ENCODE data around the gene TMBIM4. TPM values are rescaled to one million over a fixed set of nuclear protein-coding genes. Genes with fewer than 3 reads are reported as not detected.

TMBIM4 gene
- total and polyA plus RNA-seq, 8 donors, result 56.4 to 106 (median 64.1) TPM

DNA sequence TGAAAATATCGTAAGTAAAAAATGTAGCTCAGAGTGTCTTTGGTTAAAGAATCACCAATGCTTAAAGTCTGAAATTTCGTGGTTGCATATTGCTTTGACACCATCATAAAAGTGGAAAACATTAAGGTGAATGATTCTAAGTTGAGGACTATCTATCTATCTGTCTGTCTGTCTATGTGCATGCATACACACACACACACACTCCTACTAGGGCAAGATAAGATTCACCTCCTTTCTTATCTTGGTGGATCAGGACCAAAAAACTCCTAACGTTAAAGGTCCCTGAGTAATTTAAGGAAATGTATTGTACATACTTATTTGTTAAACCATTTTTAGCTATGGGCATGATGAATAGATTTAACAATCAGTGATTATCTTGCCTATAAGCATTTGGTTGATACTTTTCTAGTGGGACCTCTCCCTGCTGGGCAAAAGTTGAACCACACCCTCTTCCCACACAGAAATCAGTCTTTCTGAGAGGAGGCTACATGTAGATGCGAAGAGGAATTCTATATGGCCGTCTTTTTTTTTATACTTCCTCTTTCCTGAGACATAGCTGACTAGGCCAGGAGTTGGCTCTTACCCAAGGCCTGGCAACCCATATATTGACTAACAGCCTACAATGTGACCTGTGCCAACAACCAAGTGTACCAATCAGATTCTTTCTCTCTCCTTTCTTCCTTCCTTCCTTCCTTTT lies 19.9 kb downstream of the TMBIM4 start:
- WGBS, 2 donors, result 79 to 83% methylated on average over 5 of the region's 5 CpGs
- H3K27ac ChIP-seq, result no peak overlapping the region
- intact Hi-C loops (cut with DNase I), result no loop called here
- no peaks in the 10 kb centered on the region for H3K9me3 ChIP-seq
- peaks cover 0 to 5% (median 0%) of the 10 kb centered on the region in 3 donors for H3K4me1 ChIP-seq
- FAIRE-seq (no peak), ATAC-seq (peak in 3 of 4 donors; percentile 40 to 58 (median 54)), DNase-seq (no peak)
- H3K36me3 ChIP-seq, result peaks cover 0 to 4% (median 0%) of the 10 kb centered on the region in 3 donors
- no peaks in the 10 kb centered on the region for H3K27me3 ChIP-seq
- TF ChIP-seq, protein P1, sequence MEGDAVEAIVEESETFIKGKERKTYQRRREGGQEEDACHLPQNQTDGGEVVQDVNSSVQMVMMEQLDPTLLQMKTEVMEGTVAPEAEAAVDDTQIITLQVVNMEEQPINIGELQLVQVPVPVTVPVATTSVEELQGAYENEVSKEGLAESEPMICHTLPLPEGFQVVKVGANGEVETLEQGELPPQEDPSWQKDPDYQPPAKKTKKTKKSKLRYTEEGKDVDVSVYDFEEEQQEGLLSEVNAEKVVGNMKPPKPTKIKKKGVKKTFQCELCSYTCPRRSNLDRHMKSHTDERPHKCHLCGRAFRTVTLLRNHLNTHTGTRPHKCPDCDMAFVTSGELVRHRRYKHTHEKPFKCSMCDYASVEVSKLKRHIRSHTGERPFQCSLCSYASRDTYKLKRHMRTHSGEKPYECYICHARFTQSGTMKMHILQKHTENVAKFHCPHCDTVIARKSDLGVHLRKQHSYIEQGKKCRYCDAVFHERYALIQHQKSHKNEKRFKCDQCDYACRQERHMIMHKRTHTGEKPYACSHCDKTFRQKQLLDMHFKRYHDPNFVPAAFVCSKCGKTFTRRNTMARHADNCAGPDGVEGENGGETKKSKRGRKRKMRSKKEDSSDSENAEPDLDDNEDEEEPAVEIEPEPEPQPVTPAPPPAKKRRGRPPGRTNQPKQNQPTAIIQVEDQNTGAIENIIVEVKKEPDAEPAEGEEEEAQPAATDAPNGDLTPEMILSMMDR (IDR thresholded peaks at IDR 0.05), result no peak
- no peak overlapping the region for H3K4me3 ChIP-seq

GRCh38 chr12:66144791-66145754 lies 24.7 kb downstream of the TMBIM4 start:
- FAIRE-seq (no peak), ATAC-seq (peak; percentile 82 to 98 (median 93)), DNase-seq (peak in 2 of 6 donors; percentile 32 to 39)
- Histone ChIP-seq H3K4me1 (peaks cover 0 to 8% (median 0%) of the 10 kb centered on the region in 3 donors), H3K36me3 (peaks cover 0 to 11% (median 0%) of the 10 kb centered on the region in 3 donors), H3K27ac (peak overlapping the region in 2 of 4 donors; percentile 53 to 55), H3K4me3 (no peak overlapping the region), H3K9me3 (no peaks in the 10 kb centered on the region), H3K27me3 (no peaks in the 10 kb centered on the region)
- 55 to 58% methylated on average over 7 of the region's 7 CpGs for WGBS, 2 donors
- intact Hi-C loops (cut with DNase I), result no loop called here
- TF ChIP-seq, protein P1 (IDR thresholded peaks at IDR 0.05), result peak in 3 of 4 donors; percentile 18 to 30 (median 22)

DNA sequence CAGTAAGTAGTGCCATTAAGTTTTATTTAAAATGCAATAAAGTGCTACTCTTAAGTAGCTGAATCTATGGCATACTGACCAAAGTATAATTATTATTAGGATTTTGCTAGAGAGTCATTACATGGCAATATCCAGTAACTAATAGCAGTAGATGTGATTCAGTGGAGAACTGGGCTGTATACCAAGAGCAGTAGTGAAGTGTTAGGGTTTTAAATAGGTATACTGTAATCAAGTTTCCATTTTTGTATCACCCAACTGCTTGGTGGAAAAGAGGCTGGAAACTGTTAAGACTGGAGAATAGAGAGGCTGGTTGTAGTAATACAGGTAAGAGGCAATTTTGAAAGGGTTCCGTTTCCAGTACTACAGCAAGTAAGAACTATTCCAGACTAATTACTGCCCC lies 25.9 kb downstream of the TMBIM4 start:
- Histone ChIP-seq H3K36me3 (peaks cover 0 to 11% (median 0%) of the 10 kb centered on the region in 3 donors), H3K27ac (no peak overlapping the region), H3K4me3 (no peak overlapping the region)

GRCh38 chr12:66142826-66143225 lies 27.0 kb downstream of the TMBIM4 start:
- Histone ChIP-seq H3K27me3 (no peaks in the 10 kb centered on the region), H3K4me1 (peaks cover 0 to 8% (median 0%) of the 10 kb centered on the region in 3 donors), H3K36me3 (peaks cover 0 to 19% (median 0%) of the 10 kb centered on the region in 3 donors), H3K27ac (no peak overlapping the region), H3K9me3 (no peaks in the 10 kb centered on the region), H3K4me3 (no peak overlapping the region)
- FAIRE-seq, result no peak
- intact Hi-C loops (cut with DNase I), result no loop called here
- TF ChIP-seq, protein P1 (IDR thresholded peaks at IDR 0.05), result no peak
- DNase-seq, result no peak
- ATAC-seq, result no peak

More for the DNA sequence above, 25.9 kb downstream of the TMBIM4 start:
- TF ChIP-seq, protein P1 (IDR thresholded peaks at IDR 0.05), result no peak
- intact Hi-C loops (cut with DNase I), result no loop called here
- 91 to 100% methylated on average over 1 of the region's 1 CpG for WGBS, 2 donors
- no peak for ATAC-seq
- Histone ChIP-seq H3K9me3 (no peaks in the 10 kb centered on the region), H3K4me1 (peaks cover 0 to 8% (median 0%) of the 10 kb centered on the region in 3 donors), H3K27me3 (no peaks in the 10 kb centered on the region)
- no peak for DNase-seq
- FAIRE-seq, result no peak

Data from pancreas (tissue), 10 donors.